Small intestine (tissue), 7 donors: ENCODE measurements around the gene RAB3D. TPM values are rescaled to one million over a fixed set of nuclear protein-coding genes. Genes with fewer than 3 reads are reported as not detected.
"Not testable (repeated sequence)": the region's sequence is repeated elsewhere in the genome, so short reads cannot be mapped to it uniquely, and the experiment has no call there.

Source experiments
- DNase-seq, 2 donors: peaks; one replicate each; pipeline versions ENCODE4 v3.0.0 to v3.0.0-alpha.2; 2013
- FAIRE-seq: peaks from 2 replicates; lab custom pipeline; 2012; peaks lifted over from hg19 to GRCh38; lab: Jason Lieb, UNC
- H3K27ac ChIP-seq, 3 donors: one replicate each; pipeline ENCODE4 v1.5.1; 2013; ENCODE audit warnings: low read length in 2 of 3, mild to moderate bottlenecking in 2 of 3, control low read depth in 1 of 3, inconsistent platforms in 1 of 3, low read depth in 1 of 3, moderate library complexity in 1 of 3
- H3K27me3 ChIP-seq, 3 donors: one replicate each; pipeline ENCODE4 v1.6.1; 2013; ENCODE audit warnings: low read length in 3 of 3, inconsistent platforms in 1 of 3; ENCODE audit not compliant: control insufficient read depth in 3 of 3, insufficient read depth in 3 of 3
- H3K36me3 ChIP-seq, 3 donors: one replicate each; pipeline ENCODE4 v1.6.1; 2013; ENCODE audit warnings: low read length in 3 of 3, inconsistent platforms in 1 of 3, low read depth in 1 of 3, mild to moderate bottlenecking in 1 of 3, moderate library complexity in 1 of 3; ENCODE audit not compliant: control insufficient read depth in 3 of 3, insufficient read depth in 2 of 3
- H3K4me1 ChIP-seq, 3 donors: one replicate each; pipeline ENCODE4 v1.6.1; 2013; ENCODE audit warnings: low read length in 2 of 3, inconsistent platforms in 1 of 3, low read depth in 1 of 3, mild to moderate bottlenecking in 1 of 3, moderate library complexity in 1 of 3; ENCODE audit not compliant: control insufficient read depth in 3 of 3, insufficient read depth in 2 of 3
- H3K4me3 ChIP-seq, 3 donors: one replicate each; pipeline ENCODE4 v1.5.1; 2013; ENCODE audit warnings: low read length in 3 of 3, control low read depth in 1 of 3, inconsistent platforms in 1 of 3, low read depth in 1 of 3, mild to moderate bottlenecking in 1 of 3, moderate library complexity in 1 of 3
- H3K9me3 ChIP-seq, 2 donors: one replicate each; pipeline ENCODE4 v1.6.1; 2013; ENCODE audit warnings: low read depth in 1 of 2, low read length in 1 of 2; ENCODE audit not compliant: control insufficient read depth in 2 of 2, insufficient read depth in 1 of 2
- WGBS, 3 donors: extraction: QIAGEN DNeasy Blood & Tissue Kit; methylation state at CpG; one replicate each; pipeline ENCODE4 v1.1.7; 2013; 5-methylcytosine and 5-hydroxymethylcytosine counted together
- polyA plus RNA-seq, 4 donors: library from polyadenylated mRNA; stranded (reverse) in 3 of 4; unstranded in 1 of 4; fragments of 200-250 nt in 3 of 4; fragments of 120-200 nt in 1 of 4; gene quantifications; one replicate each; pipeline versions ENCODE4 v1.2.1 to v1.2.3, GENCODE V29; 2013
- donor health status: healthy with polysubstance abuse.
- donor health status: control.
- donor health status: control.
- donor health status: Bipolar disorder and iron deficiency.
- donor health status: healthy.

Gene RAB3D
- polyA plus RNA-seq, 4 donors: 3.6 to 78.7 (median 9.3) TPM

DNA sequence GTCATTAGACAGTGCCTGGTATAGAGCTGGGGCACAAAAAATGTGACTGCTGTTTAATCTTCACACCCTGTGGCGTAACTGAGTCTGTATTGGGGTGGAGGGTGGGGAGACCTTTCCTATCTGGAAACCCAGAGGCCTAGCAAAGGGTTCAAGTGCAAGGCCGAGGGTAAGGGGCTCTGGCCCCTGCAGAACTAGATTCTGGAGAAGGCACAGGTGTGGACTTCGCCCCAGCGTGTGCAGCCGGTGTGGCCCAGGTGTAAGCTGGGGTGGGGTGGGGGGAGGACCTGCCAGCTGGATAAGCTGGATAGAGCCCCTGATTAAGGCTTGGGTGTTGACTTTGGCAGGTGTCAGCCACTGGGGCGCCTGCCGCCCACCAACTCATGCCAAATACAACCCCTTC is 1.3 kb downstream of the RAB3D start:
- DNase-seq: peak; percentile 56 to 90
- H3K4me1 ChIP-seq: peaks cover 2 to 19% (median 4%) of the 10 kb centered on the region in 3 donors
- H3K4me3 ChIP-seq: peak overlapping the region in 1 of 3 donors; percentile 81
- peak overlapping the region in 2 of 3 donors; percentile 66 to 93 for H3K27ac ChIP-seq
- 17 to 61% (median 47%) methylated on average over 7 of the region's 7 CpGs for WGBS, 3 donors
- peaks cover 0 to 68% (median 2%) of the 10 kb centered on the region in 3 donors for H3K36me3 ChIP-seq
- H3K27me3 ChIP-seq: no peaks in the 10 kb centered on the region
- peaks cover 0 to 3% of the 10 kb centered on the region in 2 donors for H3K9me3 ChIP-seq
- FAIRE-seq: no peak

DNA sequence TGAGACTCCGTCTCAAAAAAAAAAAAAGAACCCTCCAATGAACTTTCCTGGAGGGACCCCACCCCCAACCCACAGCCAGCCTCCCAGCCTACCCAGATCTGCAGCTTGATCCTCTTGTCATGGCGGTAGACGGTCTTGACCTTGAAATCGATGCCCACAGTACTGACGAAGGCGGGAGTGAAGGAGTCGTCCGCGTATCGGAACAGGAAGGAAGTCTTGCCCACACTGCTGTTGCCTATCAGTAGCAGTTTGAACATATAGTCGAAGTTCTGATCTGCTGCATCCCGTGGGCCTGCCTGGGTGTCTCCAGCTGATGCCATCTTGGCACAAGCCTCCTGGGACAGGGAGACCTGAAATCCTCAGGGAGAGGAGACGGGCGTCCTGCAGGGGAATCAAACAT is 2.4 kb downstream of the RAB3D start:
- no peak for FAIRE-seq
- Histone ChIP-seq H3K36me3 (peaks cover 0 to 68% (median 2%) of the 10 kb centered on the region in 3 donors), H3K27me3 (no peaks in the 10 kb centered on the region), H3K4me3 (peak overlapping the region in 1 of 3 donors; percentile 81), H3K4me1 (peaks cover 0 to 14% (median 4%) of the 10 kb centered on the region in 3 donors), H3K27ac (no peak overlapping the region), H3K9me3 (peaks cover 0 to 3% of the 10 kb centered on the region in 2 donors)
- DNase-seq: no peak
- 65 to 72% (median 71%) methylated on average over 13 to 14 of the region's 14 CpGs for WGBS, 3 donors

DNA sequence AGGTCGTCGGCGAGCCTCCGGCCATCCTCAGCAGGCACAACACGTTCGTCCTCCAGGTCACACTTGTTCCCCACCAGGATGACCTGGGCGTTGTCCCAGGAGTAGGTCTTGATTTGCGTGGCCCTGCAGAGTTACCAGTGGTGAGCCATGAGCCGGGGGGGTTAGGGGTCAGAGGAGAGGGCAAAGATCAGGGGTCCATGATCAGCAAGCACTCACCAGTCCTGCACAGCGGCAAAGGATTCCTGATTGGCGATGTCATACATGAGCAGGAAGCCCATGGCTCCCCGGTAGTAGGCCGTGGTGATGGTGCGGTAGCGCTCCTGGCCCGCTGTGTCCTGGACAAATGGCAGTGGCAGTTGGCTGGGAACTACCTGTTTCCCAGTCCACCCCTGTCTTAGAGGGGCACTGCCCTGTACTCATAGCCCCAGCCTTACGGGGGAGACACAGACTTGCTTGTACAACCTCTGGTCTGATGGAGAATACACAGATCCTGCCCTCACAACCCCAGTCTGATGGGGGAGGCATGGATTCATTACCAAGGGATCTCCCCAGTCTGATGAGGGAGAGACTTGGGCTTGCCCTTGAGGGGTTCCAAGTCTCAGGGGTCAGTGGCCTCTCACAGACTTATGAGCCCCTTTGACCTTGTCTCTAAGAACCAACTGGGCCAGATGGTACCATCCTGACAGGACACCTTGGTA is 3.9 kb downstream of the RAB3D start:
- H3K9me3 ChIP-seq: no peaks in the 10 kb centered on the region
- DNase-seq (no peak), FAIRE-seq (no peak)
- H3K4me1 ChIP-seq: peaks cover 0 to 14% (median 4%) of the 10 kb centered on the region in 3 donors
- H3K27me3 ChIP-seq: no peaks in the 10 kb centered on the region
- no peak overlapping the region for H3K4me3 ChIP-seq
- 95 to 98% (median 96%) methylated on average over 17 of the region's 17 CpGs for WGBS, 3 donors
- no peak overlapping the region for H3K27ac ChIP-seq
- H3K36me3 ChIP-seq: peaks cover 0 to 71% (median 2%) of the 10 kb centered on the region in 3 donors

DNA sequence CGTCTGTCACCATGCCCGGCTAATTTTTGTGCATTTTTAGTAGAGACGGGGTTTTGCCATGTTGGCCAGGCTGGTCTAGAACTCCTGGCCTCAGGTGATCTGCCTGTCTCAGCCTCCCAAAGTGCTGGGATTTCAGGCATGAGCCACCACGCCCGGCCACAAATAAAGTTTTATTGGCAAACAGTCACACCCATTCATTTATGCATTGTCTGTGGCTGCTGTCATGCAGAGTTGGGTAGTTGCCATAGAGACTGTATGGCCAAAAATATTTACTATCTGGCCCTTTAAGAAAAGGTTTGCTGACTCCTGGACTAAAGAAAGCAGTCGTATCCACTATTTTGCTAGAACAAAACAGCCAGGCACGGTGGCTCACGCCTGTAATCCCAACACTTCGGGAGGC is 5.6 kb downstream of the RAB3D start:
- H3K4me1 ChIP-seq, DNase-seq, H3K4me3 ChIP-seq, H3K27ac ChIP-seq, H3K9me3 ChIP-seq, FAIRE-seq, H3K27me3 ChIP-seq: not testable (repeated sequence)
- H3K36me3 ChIP-seq: peaks cover 0 to 88% (median 2%) of the 10 kb centered on the region in 3 donors
- WGBS, 3 donors: 83 to 85% (median 84%) methylated on average over 9 of the region's 9 CpGs

DNA sequence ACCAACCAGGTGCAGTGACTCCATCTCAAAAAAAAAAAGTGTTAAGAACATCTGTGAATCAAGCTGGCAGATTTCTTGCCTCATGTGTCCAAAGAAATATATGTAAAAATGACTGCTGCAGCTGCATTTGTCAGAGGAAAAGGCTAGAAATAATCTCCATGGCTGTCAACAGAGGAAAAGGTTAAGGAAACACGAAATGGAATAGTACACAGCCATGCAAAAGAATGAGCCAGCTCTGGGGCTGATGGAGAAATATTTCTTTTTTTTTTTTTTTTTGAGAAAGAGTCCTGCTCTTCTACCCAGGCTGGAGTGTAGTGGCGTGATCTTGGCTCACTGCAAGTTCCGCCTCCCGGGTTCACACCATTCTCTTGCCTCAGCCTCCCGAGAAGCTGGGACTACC is 6.6 kb downstream of the RAB3D start:
- H3K36me3 ChIP-seq: peaks cover 0 to 94% (median 2%) of the 10 kb centered on the region in 3 donors
- WGBS, 3 donors: 91 to 96% (median 96%) methylated on average over 5 of the region's 5 CpGs
- no peaks in the 10 kb centered on the region for H3K9me3 ChIP-seq
- no peak overlapping the region for H3K27ac ChIP-seq
- FAIRE-seq (no peak), DNase-seq (no peak)
- H3K4me3 ChIP-seq: no peak overlapping the region
- H3K4me1 ChIP-seq: peaks cover 0 to 10% (median 0%) of the 10 kb centered on the region in 3 donors
- H3K27me3 ChIP-seq: no peaks in the 10 kb centered on the region

DNA sequence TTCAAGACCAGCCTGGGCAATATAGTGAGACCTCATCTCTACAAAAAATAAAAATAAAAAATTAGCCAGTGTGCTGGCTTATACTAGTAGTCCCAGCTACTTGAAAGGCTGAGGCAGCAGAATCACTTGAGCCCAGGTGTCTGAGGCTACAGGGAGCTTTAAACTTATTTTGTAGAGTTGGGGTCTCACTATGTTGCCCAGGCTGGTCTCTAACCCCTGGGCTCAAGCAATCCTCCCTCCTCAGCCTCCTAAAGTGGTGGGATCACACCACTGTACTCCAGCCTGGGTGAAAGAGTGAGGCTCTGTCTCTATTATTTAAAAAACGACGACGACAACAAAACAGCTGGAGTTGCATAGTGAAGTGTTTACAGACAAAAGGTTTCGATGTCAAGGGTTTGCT is 8.0 kb downstream of the RAB3D start:
- WGBS, 3 donors: 62 to 92% (median 87%) methylated on average over 4 of the region's 4 CpGs
- no peak for FAIRE-seq
- H3K36me3 ChIP-seq: peaks cover 0 to 96% (median 2%) of the 10 kb centered on the region in 3 donors

DNA sequence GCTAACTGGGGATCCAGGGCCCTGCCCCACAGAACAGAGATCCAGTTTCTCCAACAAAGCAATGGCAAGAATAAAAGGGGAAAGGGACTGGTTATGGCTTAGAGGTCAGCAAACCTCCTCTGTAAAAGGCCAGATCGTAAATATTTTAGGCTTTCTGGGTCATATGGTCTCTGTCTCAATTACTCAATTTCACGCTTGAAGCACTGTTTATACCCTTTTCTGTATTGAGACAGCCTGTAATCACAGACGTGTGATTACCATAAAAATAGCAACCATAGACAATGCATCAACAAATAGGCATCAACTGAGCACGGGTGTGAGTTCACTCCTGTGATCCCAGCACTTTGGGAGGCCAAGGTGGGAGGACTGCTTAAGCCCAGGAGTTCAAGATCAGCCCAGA is 9.3 kb downstream of the RAB3D start:
- no peak overlapping the region for H3K27ac ChIP-seq
- DNase-seq (no peak), FAIRE-seq (no peak)
- no peak overlapping the region for H3K4me3 ChIP-seq
- no peaks in the 10 kb centered on the region for H3K4me1 ChIP-seq
- H3K9me3 ChIP-seq: no peaks in the 10 kb centered on the region
- WGBS, 3 donors: 71 to 88% (median 78%) methylated on average over 4 of the region's 4 CpGs
- peaks cover 0 to 96% (median 0%) of the 10 kb centered on the region in 3 donors for H3K36me3 ChIP-seq
- no peaks in the 10 kb centered on the region for H3K27me3 ChIP-seq

More for the DNA sequence above, 8.0 kb downstream of the RAB3D start:
- DNase-seq: no peak
- H3K9me3 ChIP-seq: no peaks in the 10 kb centered on the region
- no peak overlapping the region for H3K27ac ChIP-seq
- H3K4me1 ChIP-seq: peaks cover 0 to 4% (median 0%) of the 10 kb centered on the region in 3 donors
- H3K4me3 ChIP-seq: no peak overlapping the region
- no peaks in the 10 kb centered on the region for H3K27me3 ChIP-seq

DNA sequence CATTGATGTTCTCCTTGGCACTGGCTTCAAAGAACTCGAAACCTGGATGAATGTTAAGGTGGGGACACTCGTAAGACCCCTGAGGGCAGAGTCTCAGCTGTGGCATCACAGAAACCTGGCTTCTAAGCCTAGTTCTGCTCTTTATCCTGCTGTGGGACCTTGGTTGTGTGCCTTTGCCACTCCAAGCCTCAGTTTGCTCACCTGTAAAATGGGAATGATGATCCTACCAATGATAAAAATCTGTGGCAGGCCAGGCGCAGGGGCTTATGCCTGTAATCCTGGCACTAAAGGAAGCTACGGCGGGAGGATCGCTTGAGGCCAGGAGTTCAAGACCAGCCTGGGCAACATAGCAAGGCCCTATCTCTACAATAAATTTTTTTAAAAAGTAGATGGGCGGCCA is 13.9 kb downstream of the RAB3D start:
- H3K27ac ChIP-seq: no peak overlapping the region
- DNase-seq: no peak
- WGBS, 3 donors: 91 to 95% (median 92%) methylated on average over 7 of the region's 7 CpGs
- H3K27me3 ChIP-seq: no peaks in the 10 kb centered on the region
- H3K4me1 ChIP-seq: peaks cover 0 to 31% (median 11%) of the 10 kb centered on the region in 3 donors
- H3K4me3 ChIP-seq: no peak overlapping the region
- no peak for FAIRE-seq
- no peaks in the 10 kb centered on the region for H3K9me3 ChIP-seq
- peaks cover 0 to 79% (median 0%) of the 10 kb centered on the region in 3 donors for H3K36me3 ChIP-seq
